Neural progenitor cell (in vitro differentiated cells): ENCODE results near the gene GP1BA.

Source experiments
- EZH2 ChIP-seq: fragments of 200-600 bp; sonication (generic); IDR thresholded peaks from 2 replicates; pipeline ENCODE4 v1.6.1; 2017; ENCODE audit warnings: antibody characterized with exemption, mild to moderate bottlenecking, moderate library complexity
- EZH2phosphoT487 ChIP-seq: fragments of 200-600 bp; sonication (generic); IDR thresholded peaks from 2 replicates; pipeline ENCODE4 v1.6.1; 2017; ENCODE audit warnings: antibody characterized with exemption
- TF ChIP-seq, protein P1 (sequence below): fragments of 200-600 bp; sonication (generic); IDR thresholded peaks from 2 replicates; pipeline ENCODE4 v1.5.1; 2017; ENCODE audit warnings: antibody characterized with exemption, mild to moderate bottlenecking

DNA sequence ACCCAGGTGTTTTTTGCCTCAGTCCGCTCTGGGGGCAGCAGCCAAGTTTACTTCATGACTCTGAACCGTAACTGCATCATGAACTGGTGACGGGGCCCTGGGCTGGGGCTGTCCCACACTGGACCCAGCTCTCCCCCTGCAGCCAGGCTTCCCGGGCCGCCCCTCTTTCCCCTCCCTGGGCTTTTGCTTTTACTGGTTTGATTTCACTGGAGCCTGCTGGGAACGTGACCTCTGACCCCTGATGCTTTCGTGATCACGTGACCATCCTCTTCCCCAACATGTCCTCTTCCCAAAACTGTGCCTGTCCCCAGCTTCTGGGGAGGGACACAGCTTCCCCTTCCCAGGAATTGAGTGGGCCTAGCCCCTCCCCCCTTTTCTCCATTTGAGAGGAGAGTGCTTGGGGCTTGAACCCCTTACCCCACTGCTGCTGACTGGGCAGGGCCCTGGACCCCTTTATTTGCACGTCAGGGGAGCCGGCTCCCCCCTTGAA is 34.8 kb upstream of the GP1BA start:
- no peak for TF ChIP-seq EZH2
- TF ChIP-seq, protein P1, sequence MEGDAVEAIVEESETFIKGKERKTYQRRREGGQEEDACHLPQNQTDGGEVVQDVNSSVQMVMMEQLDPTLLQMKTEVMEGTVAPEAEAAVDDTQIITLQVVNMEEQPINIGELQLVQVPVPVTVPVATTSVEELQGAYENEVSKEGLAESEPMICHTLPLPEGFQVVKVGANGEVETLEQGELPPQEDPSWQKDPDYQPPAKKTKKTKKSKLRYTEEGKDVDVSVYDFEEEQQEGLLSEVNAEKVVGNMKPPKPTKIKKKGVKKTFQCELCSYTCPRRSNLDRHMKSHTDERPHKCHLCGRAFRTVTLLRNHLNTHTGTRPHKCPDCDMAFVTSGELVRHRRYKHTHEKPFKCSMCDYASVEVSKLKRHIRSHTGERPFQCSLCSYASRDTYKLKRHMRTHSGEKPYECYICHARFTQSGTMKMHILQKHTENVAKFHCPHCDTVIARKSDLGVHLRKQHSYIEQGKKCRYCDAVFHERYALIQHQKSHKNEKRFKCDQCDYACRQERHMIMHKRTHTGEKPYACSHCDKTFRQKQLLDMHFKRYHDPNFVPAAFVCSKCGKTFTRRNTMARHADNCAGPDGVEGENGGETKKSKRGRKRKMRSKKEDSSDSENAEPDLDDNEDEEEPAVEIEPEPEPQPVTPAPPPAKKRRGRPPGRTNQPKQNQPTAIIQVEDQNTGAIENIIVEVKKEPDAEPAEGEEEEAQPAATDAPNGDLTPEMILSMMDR: no peak
- TF ChIP-seq EZH2phosphoT487: no peak
